Measurements from ENCODE around the gene TM4SF20.

Gene TM4SF20

GRCh38 chr2:227320305-227321094 is 58.6 kb downstream of the TM4SF20 start:
- no peak for DNase-seq (ENCODE audit: low read depth in 3 of 3)

GRCh38 chr2:227317834-227318233 is 61.3 kb downstream of the TM4SF20 start:
- DNase-seq (ENCODE audit: low read depth in 3 of 3) = no peak

GRCh38 chr2:227313310-227313709 is 65.8 kb downstream of the TM4SF20 start:
- DNase-seq (ENCODE audit: low read depth in 3 of 3) = no peak

DNA sequence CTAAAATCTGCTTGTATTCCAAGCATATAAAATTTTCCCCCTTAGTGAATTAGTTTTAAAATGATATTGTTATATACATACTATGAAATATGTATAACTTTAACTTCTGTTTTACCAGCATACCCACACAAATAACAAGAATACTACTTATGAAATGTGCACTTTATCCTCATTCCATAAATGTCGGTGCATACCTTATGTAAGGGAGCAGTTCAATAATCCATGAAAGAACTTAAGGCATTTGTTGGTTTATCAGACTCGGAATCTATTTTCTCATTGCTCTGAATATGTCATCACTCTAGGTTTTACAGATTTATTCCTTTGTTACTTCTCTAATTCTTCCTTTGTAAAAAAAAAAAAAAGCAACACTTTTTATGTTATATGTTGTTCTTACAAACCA is 66.5 kb downstream of the TM4SF20 start:
- no peak for DNase-seq (ENCODE audit: low read depth in 3 of 3)
